Rectal smooth muscle tissue (tissue), 1 donor: Measurements from ENCODE around the gene YIF1B.
"Not testable (repeated sequence)": the region's sequence is repeated elsewhere in the genome, so short reads cannot be mapped to it uniquely, and the experiment has no call there.

Experiments used
- H3K27ac ChIP-seq: one replicate; pipeline ENCODE4 v1.7.0; 2013; ENCODE audit warnings: low read depth, low read length, inconsistent platforms
- H3K27me3 ChIP-seq: one replicate; pipeline ENCODE4 v1.7.0; 2013; ENCODE audit warnings: low read length; ENCODE audit not compliant: control insufficient read depth, insufficient read depth
- H3K36me3 ChIP-seq: one replicate; pipeline ENCODE4 v1.7.0; 2013; ENCODE audit warnings: low read length; ENCODE audit not compliant: control insufficient read depth, insufficient read depth
- H3K4me1 ChIP-seq: one replicate; pipeline ENCODE4 v1.7.0; 2013; ENCODE audit warnings: low read length; ENCODE audit not compliant: control insufficient read depth, insufficient read depth
- H3K4me3 ChIP-seq: one replicate; pipeline ENCODE4 v1.7.0; 2013; ENCODE audit warnings: low read length
- H3K9ac ChIP-seq: one replicate; pipeline ENCODE4 v1.7.0; 2013; ENCODE audit warnings: low read length

YIF1B gene

GRCh38 chr19:38315657-38316476 is at the start of gene YIF1B:
Gene YIF1B, minus strand, starts transcription at chr19:38315947. Its CDS starts 30 bp downstream, at chr19:38315917.
- H3K27ac ChIP-seq, result peak within 1 kb of the TSS; percentile 72
- H3K36me3 ChIP-seq, result no peaks in the 10 kb centered on the region
- H3K4me1 ChIP-seq, result peaks cover 2% of the 10 kb centered on the region
- H3K4me3 ChIP-seq, result peak within 1 kb of the TSS; percentile 69
- H3K9ac ChIP-seq, result peak within 1 kb of the TSS; percentile 43
- no peaks in the 10 kb centered on the region for H3K27me3 ChIP-seq

GRCh38 chr19:38362946-38363688 is 47.4 kb upstream of the YIF1B start:
- H3K4me3 ChIP-seq, result peak overlapping the region; percentile 71
- H3K27ac ChIP-seq, result not testable (repeated sequence)
- H3K27me3 ChIP-seq, result peaks cover 12% of the 10 kb centered on the region

GRCh38 chr19:38362076-38362945 is 46.6 kb upstream of the YIF1B start:
- peak overlapping the region; percentile 71 for H3K4me3 ChIP-seq
- peaks cover 9% of the 10 kb centered on the region for H3K27me3 ChIP-seq
- no peak overlapping the region for H3K9ac ChIP-seq
- H3K36me3 ChIP-seq, result no peaks in the 10 kb centered on the region
- H3K27ac ChIP-seq, result no peak overlapping the region
- H3K4me1 ChIP-seq, result no peaks in the 10 kb centered on the region

More at GRCh38 chr19:38362946-38363688, 47.4 kb upstream of the YIF1B start:
- not testable (repeated sequence) for H3K36me3 ChIP-seq, H3K4me1 ChIP-seq, H3K9ac ChIP-seq

- peaks cover 10% of the 10 kb centered on the region for H3K27me3 ChIP-seq
- H3K9ac ChIP-seq, result no peak overlapping the region
- no peaks in the 10 kb centered on the region for H3K4me1 ChIP-seq
- no peaks in the 10 kb centered on the region for H3K36me3 ChIP-seq
- H3K27ac ChIP-seq, result no peak overlapping the region
- peak overlapping the region; percentile 71 for H3K4me3 ChIP-seq
These were observed 45.9 kb upstream of the YIF1B start for GRCh38 chr19:38361633-38362075.

- Histone ChIP-seq H3K4me1 (no peaks in the 10 kb centered on the region), H3K27ac (no peak overlapping the region), H3K4me3 (peak overlapping the region; percentile 71), H3K9ac (no peak overlapping the region), H3K27me3 (peaks cover 15% of the 10 kb centered on the region), H3K36me3 (no peaks in the 10 kb centered on the region)
These were observed 45.3 kb upstream of the YIF1B start for GRCh38 chr19:38360839-38361631.

GRCh38 chr19:38360351-38360750 is 44.6 kb upstream of the YIF1B start:
- Histone ChIP-seq H3K9ac (no peak overlapping the region), H3K4me3 (no peak overlapping the region), H3K4me1 (no peaks in the 10 kb centered on the region), H3K27ac (no peak overlapping the region), H3K36me3 (no peaks in the 10 kb centered on the region), H3K27me3 (peaks cover 15% of the 10 kb centered on the region)

GRCh38 chr19:38359242-38360021 is 43.7 kb upstream of the YIF1B start:
- Histone ChIP-seq H3K4me1 (no peaks in the 10 kb centered on the region), H3K4me3 (no peak overlapping the region), H3K36me3 (no peaks in the 10 kb centered on the region), H3K27ac (no peak overlapping the region), H3K27me3 (peaks cover 17% of the 10 kb centered on the region), H3K9ac (no peak overlapping the region)

GRCh38 chr19:38358071-38358470 is 42.3 kb upstream of the YIF1B start:
- H3K4me1 ChIP-seq, result no peaks in the 10 kb centered on the region
- no peaks in the 10 kb centered on the region for H3K36me3 ChIP-seq
- H3K27me3 ChIP-seq, result peaks cover 17% of the 10 kb centered on the region
- H3K4me3 ChIP-seq, result no peak overlapping the region
- no peak overlapping the region for H3K27ac ChIP-seq
- H3K9ac ChIP-seq, result no peak overlapping the region

GRCh38 chr19:38355728-38356725 is 40.3 kb upstream of the YIF1B start:
- H3K9ac ChIP-seq, result no peak overlapping the region
- no peak overlapping the region for H3K4me3 ChIP-seq
- peaks cover 16% of the 10 kb centered on the region for H3K27me3 ChIP-seq
- no peaks in the 10 kb centered on the region for H3K36me3 ChIP-seq
- H3K4me1 ChIP-seq, result no peaks in the 10 kb centered on the region
- no peak overlapping the region for H3K27ac ChIP-seq

GRCh38 chr19:38352611-38353010 is 36.9 kb upstream of the YIF1B start:
- Histone ChIP-seq H3K27me3 (peaks cover 9% of the 10 kb centered on the region), H3K4me1 (no peaks in the 10 kb centered on the region), H3K9ac (no peak overlapping the region), H3K27ac (no peak overlapping the region), H3K36me3 (no peaks in the 10 kb centered on the region), H3K4me3 (no peak overlapping the region)
